Mucosa of stomach (tissue), 1 donor: Measurements from ENCODE around the gene LUC7L2.
"Not testable (repeated sequence)": the region's sequence is repeated elsewhere in the genome, so short reads cannot be mapped to it uniquely, and the experiment has no call there.

Experiments used
- H3K27me3 ChIP-seq: one replicate; pipeline ENCODE4 v1.7.0; 2013; ENCODE audit warnings: mild to moderate bottlenecking, low read length; ENCODE audit not compliant: control insufficient read depth, insufficient read depth
- H3K36me3 ChIP-seq: one replicate; pipeline ENCODE4 v1.7.0; 2013; ENCODE audit warnings: low read length; ENCODE audit not compliant: control insufficient read depth, insufficient read depth
- H3K4me1 ChIP-seq: one replicate; pipeline ENCODE4 v1.7.0; 2013; ENCODE audit warnings: mild to moderate bottlenecking, low read length; ENCODE audit not compliant: control insufficient read depth, insufficient read depth
- H3K4me3 ChIP-seq: one replicate; pipeline ENCODE4 v1.7.0; 2013; ENCODE audit warnings: low read length
- H3K9ac ChIP-seq: one replicate; pipeline ENCODE4 v1.7.0; 2013; ENCODE audit warnings: mild to moderate bottlenecking, low read length, moderate library complexity
- H3K9me3 ChIP-seq: one replicate; pipeline ENCODE4 v1.7.0; 2013; ENCODE audit warnings: mild to moderate bottlenecking, low read length, moderate library complexity; ENCODE audit not compliant: control insufficient read depth
- donor health status: Pancreatic carcinoma.

LUC7L2 gene

DNA sequence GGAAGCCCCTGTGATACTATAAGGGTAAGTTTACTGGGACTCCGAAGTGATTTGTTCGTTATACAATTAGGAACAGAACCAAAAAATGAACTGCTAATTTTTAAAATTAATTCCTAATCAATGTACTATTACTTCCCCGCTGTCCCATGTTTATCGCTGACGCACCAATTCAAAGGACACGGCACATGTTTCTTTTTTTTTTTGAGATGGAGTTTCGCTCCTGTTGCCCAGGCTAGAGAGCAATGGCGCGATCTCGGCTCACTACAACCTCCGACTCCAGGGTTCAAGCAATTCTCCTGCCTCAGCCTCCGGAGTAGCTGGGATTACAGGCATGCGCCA lies 20.0 kb upstream of the LUC7L2 start:
- Histone ChIP-seq H3K36me3 (no peaks in the 10 kb centered on the region), H3K4me3 (peak overlapping the region; percentile 86), H3K9me3 (no peaks in the 10 kb centered on the region), H3K27me3 (no peaks in the 10 kb centered on the region), H3K4me1 (peaks cover 7% of the 10 kb centered on the region), H3K9ac (no peak overlapping the region)

- peaks cover 7% of the 10 kb centered on the region for H3K4me1 ChIP-seq
These were observed 19.5 kb upstream of the LUC7L2 start for GRCh38 chr7:139340037-139340807.

DNA sequence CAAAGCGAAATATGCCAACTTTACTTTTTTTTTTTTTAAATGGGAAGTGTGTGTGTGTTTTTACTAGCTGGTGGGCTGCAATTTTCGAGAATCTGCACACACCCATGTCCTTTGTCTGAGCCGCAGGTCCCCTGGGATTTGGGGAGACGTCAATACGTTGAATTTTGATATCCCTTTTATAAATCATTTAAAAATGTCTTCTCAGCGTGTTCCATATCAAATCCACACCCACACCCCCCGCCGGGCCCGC lies 19.0 kb upstream of the LUC7L2 start:
- Histone ChIP-seq H3K9ac (peak overlapping the region; percentile 95), H3K9me3 (no peaks in the 10 kb centered on the region), H3K36me3 (no peaks in the 10 kb centered on the region), H3K4me3 (peak overlapping the region; percentile 86), H3K4me1 (peaks cover 7% of the 10 kb centered on the region), H3K27me3 (no peaks in the 10 kb centered on the region)

More at GRCh38 chr7:139340037-139340807, 19.5 kb upstream of the LUC7L2 start:
- no peaks in the 10 kb centered on the region for H3K36me3 ChIP-seq
- peak overlapping the region; percentile 86 for H3K4me3 ChIP-seq
- H3K9ac ChIP-seq: peak overlapping the region; percentile 95
- no peaks in the 10 kb centered on the region for H3K9me3 ChIP-seq
- no peaks in the 10 kb centered on the region for H3K27me3 ChIP-seq

DNA sequence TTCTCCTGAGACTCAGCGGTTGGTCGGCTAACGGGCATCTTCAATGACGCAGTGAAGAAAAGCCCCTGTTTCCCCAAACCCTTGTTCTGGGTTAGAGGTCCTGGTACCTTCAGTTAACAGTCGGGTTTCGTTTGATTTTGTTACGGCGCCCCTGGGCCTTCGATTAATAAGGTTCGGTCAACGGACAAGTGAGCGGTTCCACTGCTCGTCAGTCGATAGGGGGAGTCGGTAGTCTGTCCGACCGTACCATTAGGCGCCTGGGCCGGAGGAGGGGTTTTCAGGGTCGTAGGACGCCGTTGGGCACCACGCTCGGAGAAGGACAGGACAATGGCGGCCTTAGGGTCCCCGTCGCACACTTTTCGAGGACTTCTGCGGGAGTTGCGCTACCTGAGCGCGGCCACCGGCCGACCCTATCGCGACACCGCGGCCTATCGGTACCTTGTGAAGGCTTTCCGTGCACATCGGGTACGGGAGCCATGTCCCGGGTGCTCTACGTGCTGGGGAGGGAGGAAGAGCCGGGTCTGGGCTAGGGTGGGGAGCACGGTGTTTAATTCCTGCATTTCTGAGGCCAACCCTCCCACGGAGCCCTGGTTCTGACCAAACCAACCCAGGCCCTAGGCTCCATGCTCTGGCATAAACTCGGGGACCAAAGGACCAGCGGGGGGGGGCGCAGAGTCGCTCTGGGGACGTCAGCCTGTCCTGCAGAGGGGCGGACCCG lies 18.5 kb upstream of the LUC7L2 start, which contains the start of gene FMC1:
TSS of gene FMC1 (plus strand) at position 280 of the 718 bp plus-strand sequence. CDS start at position 328, 48 bp downstream.
- peak within 1 kb of the TSS; percentile 95 for H3K9ac ChIP-seq
- no peaks in the 10 kb centered on the region for H3K9me3 ChIP-seq
- no peaks in the 10 kb centered on the region for H3K36me3 ChIP-seq
- peaks cover 7% of the 10 kb centered on the region for H3K4me1 ChIP-seq
- no peaks in the 10 kb centered on the region for H3K27me3 ChIP-seq
- peak within 1 kb of the TSS; percentile 86 for H3K4me3 ChIP-seq

DNA sequence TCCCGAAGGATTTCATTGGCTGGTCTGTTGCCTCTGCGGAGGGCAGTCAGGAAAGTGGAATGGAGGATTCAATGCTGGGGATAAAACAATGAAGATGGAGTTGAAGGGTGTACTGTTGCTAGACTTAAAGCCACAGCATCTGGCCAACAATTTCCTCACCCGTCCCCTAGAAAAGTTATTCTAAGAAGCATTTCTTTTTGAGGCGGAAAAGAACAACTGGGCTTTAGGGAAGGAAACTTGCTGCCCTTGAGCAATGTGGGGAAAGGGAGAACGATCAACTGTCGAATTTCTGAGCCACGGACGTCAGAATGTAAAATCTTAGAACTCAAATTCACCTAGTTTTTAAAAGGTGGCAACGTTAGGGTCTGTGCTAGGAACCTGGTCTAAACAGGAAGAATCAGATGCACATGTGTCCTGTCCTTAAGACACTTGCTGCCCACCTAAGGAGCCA lies 17.9 kb upstream of the LUC7L2 start:
- H3K36me3 ChIP-seq: no peaks in the 10 kb centered on the region
- peak overlapping the region; percentile 86 for H3K4me3 ChIP-seq
- H3K9ac ChIP-seq: peak overlapping the region; percentile 95
- H3K4me1 ChIP-seq: peaks cover 7% of the 10 kb centered on the region
- H3K9me3 ChIP-seq: no peaks in the 10 kb centered on the region
- H3K27me3 ChIP-seq: no peaks in the 10 kb centered on the region

DNA sequence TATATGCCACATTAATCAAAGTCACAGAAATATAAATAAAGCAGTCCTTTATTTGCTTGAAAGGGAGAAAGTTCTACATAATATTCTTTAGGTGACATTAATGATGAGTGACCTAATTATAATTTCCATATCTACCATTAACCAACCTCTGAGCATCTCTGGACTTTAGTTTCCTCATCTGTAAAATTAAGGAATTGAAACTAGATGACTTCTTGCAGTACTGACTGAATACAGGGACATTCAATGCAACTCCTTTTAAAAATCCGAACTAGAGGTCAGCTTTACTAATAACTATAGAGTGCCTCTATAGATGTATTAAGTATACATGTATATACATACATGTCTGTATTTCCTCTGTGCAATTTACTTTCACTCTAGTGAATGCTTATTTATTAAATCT lies 14.7 kb upstream of the LUC7L2 start:
- H3K27me3 ChIP-seq: no peaks in the 10 kb centered on the region
- no peak overlapping the region for H3K9ac ChIP-seq
- H3K36me3 ChIP-seq: no peaks in the 10 kb centered on the region
- no peaks in the 10 kb centered on the region for H3K9me3 ChIP-seq
- peaks cover 7% of the 10 kb centered on the region for H3K4me1 ChIP-seq
- no peak overlapping the region for H3K4me3 ChIP-seq

DNA sequence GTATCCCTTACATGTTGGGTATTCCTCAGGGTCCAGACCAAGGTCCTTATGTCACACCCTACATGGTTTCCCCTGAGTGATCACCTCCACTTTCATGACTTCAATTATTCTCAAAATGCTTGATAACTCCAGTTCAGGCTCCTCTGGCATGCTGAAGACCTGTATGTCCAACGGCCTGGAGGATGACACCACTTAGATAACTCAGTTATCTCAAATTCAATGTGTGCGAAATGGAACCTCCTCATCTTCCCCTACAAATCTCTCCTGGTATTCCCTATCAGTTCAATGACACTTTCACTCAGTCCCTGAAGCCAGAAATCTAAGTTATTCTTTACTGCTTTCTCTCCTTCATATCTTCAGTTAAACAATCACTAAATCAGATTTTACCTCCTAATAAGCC lies 8.7 kb upstream of the LUC7L2 start:
- H3K4me3 ChIP-seq: no peak overlapping the region
- H3K27me3 ChIP-seq: no peaks in the 10 kb centered on the region
- H3K9ac ChIP-seq: no peak overlapping the region
- H3K9me3 ChIP-seq: no peaks in the 10 kb centered on the region
- H3K4me1 ChIP-seq: no peaks in the 10 kb centered on the region
- H3K36me3 ChIP-seq: no peaks in the 10 kb centered on the region

DNA sequence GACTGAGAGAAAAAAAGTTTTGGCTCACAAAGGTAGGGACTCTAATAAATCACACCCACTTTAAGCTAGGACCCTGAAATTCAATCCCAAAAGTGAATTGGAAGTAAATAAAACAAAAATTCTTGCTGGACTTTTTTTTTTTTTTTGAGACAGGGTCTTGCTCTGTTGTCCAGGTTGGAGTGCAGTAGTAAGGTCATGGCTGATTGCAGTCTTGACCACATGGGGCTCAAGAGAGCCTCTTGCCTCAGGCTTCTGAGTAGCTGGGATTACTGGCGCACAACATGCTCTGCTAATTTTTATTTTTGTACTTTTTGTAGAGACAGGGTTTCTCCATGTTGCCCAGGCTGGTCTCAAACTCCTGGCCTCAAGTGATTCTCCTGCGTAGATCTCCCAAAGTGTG lies 5.0 kb upstream of the LUC7L2 start:
- no peaks in the 10 kb centered on the region for H3K27me3 ChIP-seq
- no peaks in the 10 kb centered on the region for H3K36me3 ChIP-seq
- H3K9me3 ChIP-seq: no peaks in the 10 kb centered on the region
- no peaks in the 10 kb centered on the region for H3K4me1 ChIP-seq
- no peak overlapping the region for H3K4me3 ChIP-seq
- H3K9ac ChIP-seq: no peak overlapping the region

GRCh38 chr7:139355320-139355719 lies 4.4 kb upstream of the LUC7L2 start:
- no peak overlapping the region for H3K4me3 ChIP-seq
- no peaks in the 10 kb centered on the region for H3K9me3 ChIP-seq
- no peaks in the 10 kb centered on the region for H3K36me3 ChIP-seq
- no peak overlapping the region for H3K9ac ChIP-seq
- no peaks in the 10 kb centered on the region for H3K4me1 ChIP-seq
- no peaks in the 10 kb centered on the region for H3K27me3 ChIP-seq

DNA sequence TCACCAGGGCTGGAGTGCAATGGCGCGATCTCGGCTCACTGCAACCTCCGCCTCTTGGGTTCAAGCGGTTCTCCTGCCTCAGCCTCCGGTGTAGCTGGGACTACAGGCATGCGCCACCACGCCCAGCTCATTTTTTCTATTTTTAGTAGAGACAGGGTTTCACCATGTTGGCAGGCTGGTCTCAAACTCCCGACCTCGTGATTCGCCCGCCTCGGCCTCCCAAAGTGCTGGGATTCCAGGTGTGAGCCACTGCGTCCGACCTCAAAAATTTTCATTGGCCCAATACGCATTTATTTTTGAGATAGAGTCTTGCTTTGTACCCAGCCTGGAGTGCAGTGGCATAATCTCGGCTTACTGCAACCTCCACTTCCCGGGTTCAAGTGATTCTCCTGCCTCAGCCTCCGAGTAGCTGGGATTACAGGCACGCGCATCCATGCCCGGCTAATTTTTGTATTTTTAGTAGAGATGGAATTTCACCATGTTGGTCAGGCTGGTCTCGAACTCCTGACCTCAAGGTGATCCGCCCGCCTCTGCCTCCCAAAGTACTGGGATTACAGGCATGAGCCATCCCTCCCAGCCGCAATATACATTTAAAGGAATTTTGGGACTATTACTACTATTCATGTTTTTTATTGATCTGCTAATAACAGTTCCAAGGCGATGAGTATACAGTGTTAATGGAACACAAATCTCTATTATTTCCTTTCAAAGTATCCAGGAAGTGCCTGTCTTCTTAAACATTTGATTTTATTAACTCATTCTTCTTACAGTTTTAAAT lies 1.8 kb upstream of the LUC7L2 start:
- peak overlapping the region; percentile 97 for H3K9ac ChIP-seq
- not testable (repeated sequence) for H3K4me1 ChIP-seq, H3K9me3 ChIP-seq, H3K36me3 ChIP-seq, H3K27me3 ChIP-seq
- peak overlapping the region; percentile 68 for H3K4me3 ChIP-seq

GRCh38 chr7:139358541-139359365 lies 941 bp upstream of the LUC7L2 start:
- Histone ChIP-seq H3K4me1 (peaks cover 10% of the 10 kb centered on the region), H3K27me3 (no peaks in the 10 kb centered on the region), H3K36me3 (no peaks in the 10 kb centered on the region), H3K9me3 (no peaks in the 10 kb centered on the region), H3K4me3 (peak overlapping the region; percentile 68), H3K9ac (peak overlapping the region; percentile 97)
